H1 (cell line): ENCODE data around the gene GPR45. TPM values are rescaled to one million over a fixed set of nuclear protein-coding genes. Genes with fewer than 3 reads are reported as not detected.

ENCODE experiments used
- CTCF ChIA-PET: fragments of 300-600 bp; sonication (Branson Sonifier 250); formaldehyde crosslinking; loops from one replicate; lab custom pipeline; 2021; ENCODE audit not compliant: partially characterized antibody; lab: Charles Lee
- POLR2A ChIA-PET: fragments of 300-600 bp; sonication (Branson Sonifier 250); formaldehyde crosslinking; loops from one replicate; lab custom pipeline; 2021; ENCODE audit warnings: inconsistent platforms; ENCODE audit not compliant: partially characterized antibody; lab: Charles Lee
- DNase-seq, 2 experiments: peaks; one replicate each; pipeline versions ENCODE4 v3.0.0 to v3.0.0-alpha.2; 2010 to 2022; ENCODE audit warnings: low spot score in 2 of 2, low read depth in 1 of 2, mixed read lengths in 1 of 2
- FAIRE-seq: peaks from 2 replicates; lab custom pipeline; 2011; peaks lifted over from hg19 to GRCh38; lab: Jason Lieb, UNC
- H2AFZ ChIP-seq: 2 replicates; pipeline ENCODE4 v1.8.1; 2012; ENCODE audit warnings: low read length, inconsistent platforms
- H2AK5ac ChIP-seq: 2 replicates; pipeline ENCODE4 v1.6.1; 2013; ENCODE audit warnings: low read depth, low read length
- H2BK120ac ChIP-seq: replicated peaks from 2 replicates; pipeline ENCODE3; 2013; ENCODE audit warnings: low read depth, low read length, inconsistent platforms
- H2BK12ac ChIP-seq: 2 replicates; pipeline ENCODE4 v1.6.1; 2013; ENCODE audit warnings: low read depth, low read length
- H2BK15ac ChIP-seq: 2 replicates; pipeline ENCODE4 v1.6.1; 2013; ENCODE audit warnings: low read length
- H2BK20ac ChIP-seq: 2 replicates; pipeline ENCODE4 v1.6.1; 2013; ENCODE audit warnings: low read length
- H2BK5ac ChIP-seq: 2 replicates; pipeline ENCODE4 v1.6.1; 2013; ENCODE audit warnings: low read depth, low read length
- H3K14ac ChIP-seq: 2 replicates; pipeline ENCODE4 v1.6.1; 2013; ENCODE audit warnings: inconsistent platforms; ENCODE audit not compliant: insufficient read length
- H3K18ac ChIP-seq: 2 replicates; pipeline ENCODE4 v1.6.1; 2013; ENCODE audit warnings: low read length; ENCODE audit errors: extremely low read depth
- H3K23ac ChIP-seq: 2 replicates; pipeline ENCODE4 v1.6.1; 2013; ENCODE audit warnings: inconsistent platforms; ENCODE audit not compliant: insufficient read length
- H3K23me2 ChIP-seq: 2 replicates; pipeline ENCODE4 v1.6.1; 2013; ENCODE audit warnings: low read depth, low read length
- H3K27ac ChIP-seq: 2 replicates; pipeline ENCODE4 v1.6.1; 2011; ENCODE audit warnings: low read depth, low read length, inconsistent platforms
- H3K27me3 ChIP-seq, 4 experiments: replicated peaks in 1 of 4; 1 replicate in 1 of 4; 2 replicates in 3 of 4; pipeline versions ENCODE4 v1.6.1 to v1.8.1; 2011 to 2013; ENCODE audit warnings: low read length in 3 of 4, mild to moderate bottlenecking in 3 of 4, inconsistent platforms in 2 of 4, mixed read lengths in 2 of 4, moderate library complexity in 1 of 4; ENCODE audit not compliant: control insufficient read depth in 3 of 4, insufficient read depth in 3 of 4; ENCODE audit errors: extremely low read depth in 1 of 4
- H3K36me3 ChIP-seq, 4 experiments: 2 replicates each; pipeline versions ENCODE4 v1.6.1 to v1.8.1; 2011 to 2013; ENCODE audit warnings: mild to moderate bottlenecking in 4 of 4, low read length in 3 of 4, moderate library complexity in 2 of 4, control low read depth in 1 of 4, inconsistent platforms in 1 of 4; ENCODE audit not compliant: insufficient read depth in 4 of 4, control insufficient read depth in 2 of 4
- H3K4ac ChIP-seq: replicated peaks from 2 replicates; pipeline ENCODE3; 2013; ENCODE audit warnings: low read length, low read depth, mixed read lengths, inconsistent platforms; ENCODE audit not compliant: insufficient read length
- H3K4me1 ChIP-seq, 4 experiments: replicated peaks in 1 of 4; 1 replicate in 1 of 4; 2 replicates in 3 of 4; pipeline versions ENCODE4 v1.6.1 to v1.8.1; 2011 to 2013; ENCODE audit warnings: low read length in 3 of 4, inconsistent platforms in 2 of 4, mixed read lengths in 1 of 4; ENCODE audit not compliant: insufficient read depth in 4 of 4, control insufficient read depth in 3 of 4
- H3K4me2 ChIP-seq, 2 experiments: 2 replicates each; pipeline versions ENCODE4 v1.6.1 to v1.8.1; 2011 to 2013; ENCODE audit warnings: low read depth in 2 of 2, low read length in 2 of 2, control low read depth in 1 of 2, inconsistent platforms in 1 of 2, mild to moderate bottlenecking in 1 of 2; ENCODE audit not compliant: insufficient read depth in 1 of 2
- H3K4me3 ChIP-seq, 4 experiments: fragments of 200-600, 300-600 bp in 1 of 4; sonication (generic), shearing (Covaris generic), sonication (Bioruptor Twin) in 1 of 4; 2 replicates each; pipeline versions ENCODE4 v1.5.1 to v1.8.1; 2011 to 2016; ENCODE audit warnings: low read length in 4 of 4, low read depth in 3 of 4, control low read depth in 2 of 4, inconsistent platforms in 2 of 4, mild to moderate bottlenecking in 2 of 4, mixed read lengths in 1 of 4, moderate library complexity in 1 of 4; ENCODE audit not compliant: insufficient read depth in 2 of 4; ENCODE audit errors: extremely low read depth in 1 of 4
- H3K56ac ChIP-seq: replicated peaks from 2 replicates; pipeline ENCODE3; 2013; ENCODE audit warnings: low read depth, mild to moderate bottlenecking, mixed read lengths, low read length, inconsistent platforms; ENCODE audit not compliant: insufficient read length
- H3K79me1 ChIP-seq: 2 replicates; pipeline ENCODE4 v1.6.1; 2013; ENCODE audit warnings: low read depth, low read length, control low read depth
- H3K79me2 ChIP-seq, 2 experiments: 2 replicates each; pipeline versions ENCODE4 v1.6.1 to v1.8.1; 2012 to 2013; ENCODE audit warnings: low read length in 2 of 2, mild to moderate bottlenecking in 2 of 2, inconsistent platforms in 1 of 2; ENCODE audit not compliant: insufficient read depth in 2 of 2, control insufficient read depth in 1 of 2
- H3K9ac ChIP-seq, 4 experiments: replicated peaks in 1 of 4; 1 replicate in 1 of 4; 2 replicates in 3 of 4; pipeline versions ENCODE4 v1.6.1 to v1.8.1; 2011 to 2013; ENCODE audit warnings: low read depth in 3 of 4, low read length in 3 of 4, control low read depth in 2 of 4, mild to moderate bottlenecking in 2 of 4, moderate library complexity in 2 of 4, inconsistent platforms in 1 of 4; ENCODE audit errors: extremely low read depth in 1 of 4
- H3K9me3 ChIP-seq, 2 experiments: 2 replicates each; pipeline versions ENCODE4 v1.6.1 to v1.8.1; 2012 to 2013; ENCODE audit warnings: mild to moderate bottlenecking in 2 of 2, moderate library complexity in 2 of 2, control low read depth in 1 of 2, inconsistent platforms in 1 of 2, low read depth in 1 of 2, low read length in 1 of 2, mixed read lengths in 1 of 2; ENCODE audit not compliant: insufficient read depth in 2 of 2
- H4K20me1 ChIP-seq, 2 experiments: replicated peaks in 1 of 2; 2 replicates each; pipeline versions ENCODE3 to v1.8.1; 2011 to 2013; ENCODE audit warnings: inconsistent platforms in 2 of 2, low read length in 2 of 2, mild to moderate bottlenecking in 1 of 2; ENCODE audit not compliant: insufficient read depth in 2 of 2, control insufficient read depth in 1 of 2
- H4K5ac ChIP-seq: 2 replicates; pipeline ENCODE4 v1.6.1; 2013; ENCODE audit warnings: low read length, low read depth, mixed read lengths, inconsistent platforms; ENCODE audit not compliant: insufficient read length
- H4K8ac ChIP-seq: 2 replicates; pipeline ENCODE4 v1.8.0; 2013; ENCODE audit warnings: mild to moderate bottlenecking, moderate library complexity, low read length, inconsistent platforms; ENCODE audit not compliant: insufficient read depth; ENCODE audit errors: extremely low read depth
- H4K91ac ChIP-seq: replicated peaks from 2 replicates; pipeline ENCODE3; 2013; ENCODE audit warnings: low read length, mixed read lengths, inconsistent platforms; ENCODE audit not compliant: insufficient read length
- ATF2 ChIP-seq: IDR thresholded peaks from 2 replicates; pipeline ENCODE4 v1.6.1; 2012; ENCODE audit warnings: low read length, inconsistent platforms
- BRCA1 ChIP-seq: IDR thresholded peaks from 2 replicates; pipeline ENCODE4 v1.6.1; 2012; ENCODE audit warnings: low read depth, low read length, improper control_type of control experiment
- E2F6 ChIP-seq: IDR thresholded peaks from 2 replicates; pipeline ENCODE4 v1.6.1; 2012; ENCODE audit warnings: inconsistent platforms
- EGR1 ChIP-seq: IDR thresholded peaks from 2 replicates; pipeline ENCODE4 v1.6.1; 2011; ENCODE audit warnings: low read depth, low read length, borderline replicate concordance
- EP300 ChIP-seq, 2 experiments: IDR thresholded peaks; 1 replicate in 1 of 2; 2 replicates in 1 of 2; pipeline ENCODE4 v1.6.1; 2011 to 2012; ENCODE audit warnings: low read depth in 2 of 2, low read length in 2 of 2, mild to moderate bottlenecking in 2 of 2, borderline replicate concordance in 1 of 2, inconsistent platforms in 1 of 2, moderate library complexity in 1 of 2
- HDAC6 ChIP-seq: IDR thresholded peaks from one replicate; pipeline ENCODE4 v1.7.1; 2012; ENCODE audit warnings: low read depth, mild to moderate bottlenecking, inconsistent platforms, low read length, moderate library complexity
- KDM1A ChIP-seq: fragments of 200-600, 300-600 bp; sonication (generic); IDR thresholded peaks from 2 replicates; pipeline ENCODE4 v1.7.1; 2016; ENCODE audit warnings: mild to moderate bottlenecking, low read length, borderline replicate concordance
- KDM5A ChIP-seq: fragments of 200-600 bp; IDR thresholded peaks from 2 replicates; pipeline ENCODE4 v1.7.1; 2012; ENCODE audit warnings: mild to moderate bottlenecking, low read length, inconsistent platforms, mixed read lengths
- SP4 ChIP-seq: IDR thresholded peaks from 2 replicates; pipeline ENCODE4 v1.6.1; 2012; ENCODE audit warnings: low read length, inconsistent platforms
- TEAD4 ChIP-seq: IDR thresholded peaks from 2 replicates; pipeline ENCODE4 v1.6.1; 2012; ENCODE audit warnings: low read depth, low read length, inconsistent platforms, mixed read lengths
- WGBS, 2 experiments: shearing (Covaris generic) in 1 of 2; methylation state at CpG; one replicate each; pipeline versions ENCODE4 v1.1.6 to v1.1.7; 2013 to 2015; ENCODE audit warnings: low lambda C conversion rate in 2 of 2, mixed read lengths in 2 of 2, inconsistent platforms in 1 of 2, low coverage in 1 of 2, missing lambda C conversion rate in 1 of 2; ENCODE audit not compliant: insufficient replicate concordance in 2 of 2, insufficient coverage in 1 of 2, insufficient read length in 1 of 2; ENCODE audit errors: extremely low coverage in 1 of 2, missing lambda C conversion rate in 1 of 2; 5-methylcytosine and 5-hydroxymethylcytosine counted together
- polyA plus RNA-seq, 7 experiments: library from polyadenylated mRNA; depleted of rRNA in 3 of 7; stranded (reverse) in 5 of 7; unstranded in 2 of 7; fragments of >200 nt in 5 of 7; fragments of 200-250 nt in 2 of 7; gene quantifications; 1 replicate in 5 of 7; 2 replicates in 1 of 7; 4 replicates in 1 of 7; pipeline versions ENCODE4 v1.2.1 to v1.2.3, GENCODE V29; 2011 to 2013; ENCODE audit warnings: missing spikeins in 2 of 7, mixed read lengths in 2 of 7
- total RNA-seq: library from RNA; stranded (reverse); fragmentation: NEBNext Ultra II Directional; extraction: Animal tissue kit (Norgen Biotek cat#: 25700); gene quantifications from 2 replicates; pipeline ENCODE4 v1.2.1, GENCODE V29; 2021

GPR45 gene
- total and polyA plus RNA-seq, 2 of the 8 experiments (the other 6 are each of a cell fraction or from before 2014, with no cell fraction given), result 0.21 TPM; not detected in 1

GRCh38 chr2:105248316-105249070 is 7.0 kb downstream of the GPR45 start:
- no peaks in the 10 kb centered on the region for H4K20me1 ChIP-seq
- no peak overlapping the region for H4K91ac ChIP-seq
- no peak overlapping the region for H3K9ac ChIP-seq
- no peak overlapping the region for H2BK5ac ChIP-seq
- no peak overlapping the region for H3K4me3 ChIP-seq
- H3K9me3 ChIP-seq, result peaks cover 0 to 5% of the 10 kb centered on the region in 2 experiments; a peak in 1 of 4 replicates
- no peak overlapping the region for H4K8ac ChIP-seq
- ChIA-PET CTCF (interaction anchor here (0.6 to 1.5 kb wide), 6 partner anchors 10 to 129 kb away, joined by 3 to 10 read pairs (median 3); no protein-coding TSS in a partner anchor), POLR2A (interaction anchor here (1.7 kb wide), 1 partner anchor 10 kb away, joined by 4 read pairs; no protein-coding TSS in a partner anchor)
- H3K79me1 ChIP-seq, result no peaks in the 10 kb centered on the region
- H2BK15ac ChIP-seq, result no peak overlapping the region
- DNase-seq (no peak), FAIRE-seq (no peak)
- no peak overlapping the region for H3K23ac ChIP-seq
- peaks cover 0 to 2% (median under 1%) of the 10 kb centered on the region in 4 experiments; a peak in 1 of 7 replicates for H3K4me1 ChIP-seq
- no peak overlapping the region for H2AK5ac ChIP-seq
- H3K18ac ChIP-seq, result no peak overlapping the region; the same call in 1 of the 2 replicates
- no peak overlapping the region for H4K5ac ChIP-seq
- H2BK120ac ChIP-seq, result no peak overlapping the region
- no peaks in the 10 kb centered on the region for H3K23me2 ChIP-seq
- no peak overlapping the region for H3K4ac ChIP-seq
- H2BK12ac ChIP-seq, result no peak overlapping the region
- no peaks in the 10 kb centered on the region for H3K36me3 ChIP-seq
- H3K56ac ChIP-seq, result no peak overlapping the region
- H3K4me2 ChIP-seq, result no peak overlapping the region; a peak in 1 of 4 replicates
- H2BK20ac ChIP-seq, result no peak overlapping the region
- H3K27me3 ChIP-seq, result no peaks in the 10 kb centered on the region
- H3K27ac ChIP-seq, result no peak overlapping the region
- 81% methylated on average over 4 of the region's 4 CpGs; no CpG with 5 or more reads in 1 of the 2 experiments for WGBS, 2 experiments
- no peaks in the 10 kb centered on the region for H3K79me2 ChIP-seq
- no peak overlapping the region for H3K14ac ChIP-seq
- no peak overlapping the region for H2AFZ ChIP-seq
- TF ChIP-seq HDAC6 (no peak), E2F6 (no peak), SP4 (no peak), BRCA1 (no peak), TEAD4 (no peak), KDM1A (no peak), KDM5A (no peak), EP300 (IDR thresholded peaks at IDR 0.05; ENCODE audit: borderline replicate concordance in 1 of 2, low read depth in 2 of 2, low read length in 2 of 2) (no peak), ATF2 (no peak), EGR1 (no peak)
